ENCODE data around the gene ATG5.

Gene ATG5

DNA sequence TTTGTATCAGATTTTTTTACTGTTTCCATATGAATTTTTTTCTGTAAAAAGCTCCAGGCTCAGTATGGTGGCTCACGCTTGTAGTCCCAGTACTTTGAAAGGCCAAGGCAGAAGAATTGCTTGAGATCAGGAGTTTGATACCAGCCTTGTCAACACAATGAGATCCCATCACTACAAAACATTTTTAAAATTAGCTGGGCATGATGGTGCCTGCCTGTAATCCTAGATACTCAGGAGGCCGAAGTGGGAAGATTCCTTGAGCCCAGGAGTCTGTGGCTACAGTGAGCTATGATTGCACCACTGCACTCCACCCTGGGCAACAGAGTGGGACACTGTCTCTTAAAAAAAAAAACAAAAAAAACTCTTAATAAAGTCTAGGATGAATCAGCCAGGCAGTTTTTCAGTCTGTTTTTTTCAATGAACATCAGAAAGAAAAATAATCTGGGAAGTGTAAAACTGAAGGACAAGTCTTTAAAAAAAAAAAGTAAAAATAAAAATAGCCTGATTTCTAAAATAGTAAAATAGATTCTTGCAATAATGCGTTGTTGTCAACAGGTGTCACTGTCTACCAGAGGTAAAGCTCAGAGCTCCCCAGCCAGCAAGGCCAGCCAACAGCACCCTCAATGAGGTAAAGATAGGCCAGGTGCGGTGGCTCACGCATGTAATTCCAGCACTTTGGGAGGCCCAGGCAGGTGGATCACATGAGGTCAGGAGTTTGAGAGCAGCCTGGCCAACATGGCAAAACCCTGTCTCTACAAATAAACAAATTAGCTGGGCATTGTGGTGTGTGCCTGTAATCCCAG is 9.3 kb upstream of the ATG5 start:
- Histone ChIP-seq H3K36me3 (ENCODE audit: low read length) (no peaks in the 10 kb centered on the region), H3K4me2 (ENCODE audit: low read depth, low read length, poor library complexity, severe bottlenecking) (no peak overlapping the region), H3K9me2 (replicated peaks; ENCODE audit: insufficient read depth, low read length) (no peaks in the 10 kb centered on the region), H4K20me1 (ENCODE audit: low read depth, low read length) (no peaks in the 10 kb centered on the region), H3F3A (ENCODE audit: insufficient read depth) (no peaks in the 10 kb centered on the region), H2AFZ (ENCODE audit: low read depth, low read length, severe bottlenecking) (no peak overlapping the region), H3K27ac (ENCODE audit: low read depth, low read length) (no peak overlapping the region), H3K9me3 (ENCODE audit: insufficient read depth, low read length) (no peaks in the 10 kb centered on the region), H3K4me3 (ENCODE audit: insufficient read depth, low read length, poor library complexity, severe bottlenecking) (no peak overlapping the region), H3K9ac (ENCODE audit: low read length) (no peak overlapping the region), H3K27me3 (ENCODE audit: low read length) (no peaks in the 10 kb centered on the region), H3K79me2 (ENCODE audit: insufficient read depth, low read length) (no peaks in the 10 kb centered on the region)
- no peak for TF ChIP-seq EZH2phosphoT487 (conservative IDR thresholded peaks at IDR 0.05; ENCODE audit: low read length)
- TF ChIP-seq, protein P1, sequence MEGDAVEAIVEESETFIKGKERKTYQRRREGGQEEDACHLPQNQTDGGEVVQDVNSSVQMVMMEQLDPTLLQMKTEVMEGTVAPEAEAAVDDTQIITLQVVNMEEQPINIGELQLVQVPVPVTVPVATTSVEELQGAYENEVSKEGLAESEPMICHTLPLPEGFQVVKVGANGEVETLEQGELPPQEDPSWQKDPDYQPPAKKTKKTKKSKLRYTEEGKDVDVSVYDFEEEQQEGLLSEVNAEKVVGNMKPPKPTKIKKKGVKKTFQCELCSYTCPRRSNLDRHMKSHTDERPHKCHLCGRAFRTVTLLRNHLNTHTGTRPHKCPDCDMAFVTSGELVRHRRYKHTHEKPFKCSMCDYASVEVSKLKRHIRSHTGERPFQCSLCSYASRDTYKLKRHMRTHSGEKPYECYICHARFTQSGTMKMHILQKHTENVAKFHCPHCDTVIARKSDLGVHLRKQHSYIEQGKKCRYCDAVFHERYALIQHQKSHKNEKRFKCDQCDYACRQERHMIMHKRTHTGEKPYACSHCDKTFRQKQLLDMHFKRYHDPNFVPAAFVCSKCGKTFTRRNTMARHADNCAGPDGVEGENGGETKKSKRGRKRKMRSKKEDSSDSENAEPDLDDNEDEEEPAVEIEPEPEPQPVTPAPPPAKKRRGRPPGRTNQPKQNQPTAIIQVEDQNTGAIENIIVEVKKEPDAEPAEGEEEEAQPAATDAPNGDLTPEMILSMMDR (IDR thresholded peaks at IDR 0.05; ENCODE audit: insufficient read depth, low read length, poor library complexity, severe bottlenecking), result peak; percentile 68

DNA sequence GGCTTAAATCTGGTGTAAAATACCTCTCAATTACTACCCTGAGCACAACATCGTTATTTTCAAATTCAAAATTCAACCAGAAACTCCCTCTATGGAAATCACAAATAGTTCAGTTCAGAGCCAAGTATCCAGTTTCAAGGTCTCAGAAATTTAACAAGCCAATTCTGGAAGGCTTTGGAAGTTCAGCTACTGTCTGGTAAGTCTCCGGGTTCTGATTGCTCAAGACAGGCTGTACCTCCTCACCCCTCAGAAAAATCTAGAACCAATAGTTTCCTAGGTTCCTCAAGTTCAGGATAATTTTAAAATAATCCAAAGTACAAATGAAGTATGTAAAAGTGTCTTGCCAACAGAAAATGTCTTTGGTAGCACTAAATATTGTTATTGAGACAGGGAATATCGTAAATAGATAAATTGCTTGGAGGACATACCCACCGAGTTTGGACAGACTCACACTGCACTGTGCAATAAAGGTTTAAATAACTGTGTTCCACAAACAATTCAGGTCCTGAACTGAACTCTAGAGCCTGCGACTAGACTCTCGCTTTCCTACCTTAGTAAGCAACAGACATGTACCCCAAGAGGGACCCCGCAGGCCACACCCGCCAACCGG is 729 bp downstream of the ATG5 start:
- Histone ChIP-seq H2AFZ (ENCODE audit: low read depth, low read length, severe bottlenecking) (peak overlapping the region; percentile 86), H3K9me2 (replicated peaks; ENCODE audit: insufficient read depth, low read length) (no peaks in the 10 kb centered on the region), H3K4me2 (ENCODE audit: low read depth, low read length, poor library complexity, severe bottlenecking) (peak overlapping the region; percentile 97), H3K4me3 (ENCODE audit: insufficient read depth, low read length, poor library complexity, severe bottlenecking) (peak overlapping the region; percentile 88), H3F3A (ENCODE audit: insufficient read depth) (no peaks in the 10 kb centered on the region), H3K9ac (ENCODE audit: low read length) (peak overlapping the region; percentile 87), H3K9me3 (ENCODE audit: insufficient read depth, low read length) (no peaks in the 10 kb centered on the region), H3K27me3 (ENCODE audit: low read length) (no peaks in the 10 kb centered on the region), H4K20me1 (ENCODE audit: low read depth, low read length) (peaks cover 10% of the 10 kb centered on the region; the same call in 1 of the 2 replicates), H3K36me3 (ENCODE audit: low read length) (no peaks in the 10 kb centered on the region), H3K27ac (ENCODE audit: low read depth, low read length) (peak overlapping the region; percentile 79), H3K79me2 (ENCODE audit: insufficient read depth, low read length) (peaks cover 56% of the 10 kb centered on the region)
- TF ChIP-seq, protein P1 (IDR thresholded peaks at IDR 0.05; ENCODE audit: insufficient read depth, low read length, poor library complexity, severe bottlenecking), result no peak
- TF ChIP-seq EZH2phosphoT487 (conservative IDR thresholded peaks at IDR 0.05; ENCODE audit: low read length), result no peak

DNA sequence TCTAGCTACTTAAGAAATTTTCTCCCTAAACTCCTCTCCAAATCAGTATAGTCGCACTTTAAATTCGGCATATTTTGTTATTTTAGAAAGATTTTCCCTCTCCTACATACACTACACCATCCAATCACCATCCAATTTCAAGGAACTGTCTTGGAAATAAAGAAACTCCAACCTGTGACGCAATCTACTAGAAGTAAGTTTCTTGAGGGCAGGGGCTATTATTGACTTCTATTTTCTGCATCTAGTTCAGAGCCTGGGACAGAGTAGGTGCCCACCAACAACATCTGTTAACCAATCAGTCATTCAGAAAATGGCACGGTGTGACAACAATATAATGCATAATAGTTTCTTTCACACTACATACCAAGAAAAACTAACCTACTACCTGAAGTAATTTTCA is 3.6 kb downstream of the ATG5 start:
- Histone ChIP-seq H3K4me3 (ENCODE audit: insufficient read depth, low read length, poor library complexity, severe bottlenecking) (no peak overlapping the region), H3F3A (ENCODE audit: insufficient read depth) (0 out of 2 replicates have a peak, but pooled peaks cover 3% of the 10 kb centered on the region), H4K20me1 (ENCODE audit: low read depth, low read length) (peaks cover 18% of the 10 kb centered on the region; the same call in 1 of the 2 replicates), H2AFZ (ENCODE audit: low read depth, low read length, severe bottlenecking) (no peak overlapping the region), H3K79me2 (ENCODE audit: insufficient read depth, low read length) (peaks cover 85% of the 10 kb centered on the region), H3K36me3 (ENCODE audit: low read length) (no peaks in the 10 kb centered on the region), H3K27ac (ENCODE audit: low read depth, low read length) (no peak overlapping the region), H3K9ac (ENCODE audit: low read length) (no peak overlapping the region), H3K9me3 (ENCODE audit: insufficient read depth, low read length) (no peaks in the 10 kb centered on the region), H3K9me2 (replicated peaks; ENCODE audit: insufficient read depth, low read length) (no peaks in the 10 kb centered on the region), H3K4me2 (ENCODE audit: low read depth, low read length, poor library complexity, severe bottlenecking) (no peak overlapping the region), H3K27me3 (ENCODE audit: low read length) (no peaks in the 10 kb centered on the region)
- TF ChIP-seq, protein P1 (IDR thresholded peaks at IDR 0.05; ENCODE audit: insufficient read depth, low read length, poor library complexity, severe bottlenecking), result no peak
- TF ChIP-seq EZH2phosphoT487 (conservative IDR thresholded peaks at IDR 0.05; ENCODE audit: low read length), result no peak

Measured in SU-DHL-6 (cell line).